Measurements from ENCODE around the gene CRYBB2.

CRYBB2 gene

GRCh38 chr22:25206998-25207397 lies 12.4 kb upstream of the CRYBB2 start:
- DNase-seq (ENCODE audit: low read depth) = no peak
- H3K4me3 ChIP-seq (ENCODE audit: low read depth, low read length) = no peak overlapping the region
- no peak for TF ChIP-seq CTCF (conservative IDR thresholded peaks at IDR 0.05; ENCODE audit: low read depth, low read length)

- no peak overlapping the region for H3K4me3 ChIP-seq (ENCODE audit: low read depth, low read length)
- no peak for DNase-seq (ENCODE audit: low read depth)
- no peak for TF ChIP-seq CTCF (conservative IDR thresholded peaks at IDR 0.05; ENCODE audit: low read depth, low read length)
Observed at GRCh38 chr22:25207553-25208157, 11.8 kb upstream of the CRYBB2 start.

GRCh38 chr22:25208328-25208727 lies 11.1 kb upstream of the CRYBB2 start:
- TF ChIP-seq CTCF (conservative IDR thresholded peaks at IDR 0.05; ENCODE audit: low read depth, low read length) = no peak
- no peak for DNase-seq (ENCODE audit: low read depth)
- no peak overlapping the region for H3K4me3 ChIP-seq (ENCODE audit: low read depth, low read length)

- DNase-seq (ENCODE audit: low read depth) = no peak
- no peak overlapping the region for H3K4me3 ChIP-seq (ENCODE audit: low read depth, low read length)
- TF ChIP-seq CTCF (conservative IDR thresholded peaks at IDR 0.05; ENCODE audit: low read depth, low read length) = no peak
Observed at GRCh38 chr22:25208743-25209505, 10.5 kb upstream of the CRYBB2 start.

- TF ChIP-seq CTCF (conservative IDR thresholded peaks at IDR 0.05; ENCODE audit: low read depth, low read length) = no peak
- no peak overlapping the region for H3K4me3 ChIP-seq (ENCODE audit: low read depth, low read length)
- no peak for DNase-seq (ENCODE audit: low read depth)
Observed at GRCh38 chr22:25210793-25211192, 8.6 kb upstream of the CRYBB2 start.

GRCh38 chr22:25212337-25212736 lies 7.1 kb upstream of the CRYBB2 start:
- DNase-seq (ENCODE audit: low read depth) = no peak
- no peak for TF ChIP-seq CTCF (conservative IDR thresholded peaks at IDR 0.05; ENCODE audit: low read depth, low read length)
- H3K4me3 ChIP-seq (ENCODE audit: low read depth, low read length) = no peak overlapping the region

- TF ChIP-seq CTCF (conservative IDR thresholded peaks at IDR 0.05; ENCODE audit: low read depth, low read length) = no peak
- H3K4me3 ChIP-seq (ENCODE audit: low read depth, low read length) = no peak overlapping the region
- DNase-seq (ENCODE audit: low read depth) = no peak
Observed at GRCh38 chr22:25213221-25213620, 6.2 kb upstream of the CRYBB2 start.

Measured in choroid plexus epithelial cell (primary cell).